ENCODE measurements around the gene CDH13. TPM values are rescaled to one million over a fixed set of nuclear protein-coding genes. Genes with fewer than 3 reads are reported as not detected.

CDH13 gene
- total RNA-seq, 3 donors from 2014 or later: 4.9 to 11.2 (median 9.8) TPM

DNA sequence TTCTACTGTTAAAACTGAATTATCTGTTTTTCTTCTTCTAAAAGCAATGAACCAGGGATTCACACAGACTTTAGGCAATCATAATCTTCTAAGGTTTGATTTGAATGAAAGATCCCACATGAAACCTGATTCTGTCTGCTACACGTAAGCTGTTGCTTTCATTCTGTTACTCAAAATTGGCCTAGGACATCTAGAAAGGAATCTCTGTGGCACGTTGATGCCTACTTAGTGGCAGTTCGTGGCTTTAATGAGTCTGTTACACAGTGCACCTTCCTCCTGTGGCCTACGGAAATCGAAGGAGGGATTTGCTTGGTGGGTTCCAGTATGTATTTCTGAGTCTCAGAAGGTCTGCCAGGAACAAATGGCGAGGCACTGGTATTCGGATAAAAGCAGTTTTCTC is 691.6 kb downstream of the CDH13 start:
- Histone ChIP-seq H3K9me3 (no peaks in the 10 kb centered on the region), H3K4me1 (ENCODE audit: low read depth) (no peaks in the 10 kb centered on the region), H3K4me3 (no peak overlapping the region), H3K36me3 (ENCODE audit: low read depth) (no peaks in the 10 kb centered on the region)
- intact Hi-C loops (cut with DNase I, micrococcal nuclease): no loop called here
- DNase-seq (no peak), ATAC-seq (no peak)
- TF ChIP-seq, protein P1, sequence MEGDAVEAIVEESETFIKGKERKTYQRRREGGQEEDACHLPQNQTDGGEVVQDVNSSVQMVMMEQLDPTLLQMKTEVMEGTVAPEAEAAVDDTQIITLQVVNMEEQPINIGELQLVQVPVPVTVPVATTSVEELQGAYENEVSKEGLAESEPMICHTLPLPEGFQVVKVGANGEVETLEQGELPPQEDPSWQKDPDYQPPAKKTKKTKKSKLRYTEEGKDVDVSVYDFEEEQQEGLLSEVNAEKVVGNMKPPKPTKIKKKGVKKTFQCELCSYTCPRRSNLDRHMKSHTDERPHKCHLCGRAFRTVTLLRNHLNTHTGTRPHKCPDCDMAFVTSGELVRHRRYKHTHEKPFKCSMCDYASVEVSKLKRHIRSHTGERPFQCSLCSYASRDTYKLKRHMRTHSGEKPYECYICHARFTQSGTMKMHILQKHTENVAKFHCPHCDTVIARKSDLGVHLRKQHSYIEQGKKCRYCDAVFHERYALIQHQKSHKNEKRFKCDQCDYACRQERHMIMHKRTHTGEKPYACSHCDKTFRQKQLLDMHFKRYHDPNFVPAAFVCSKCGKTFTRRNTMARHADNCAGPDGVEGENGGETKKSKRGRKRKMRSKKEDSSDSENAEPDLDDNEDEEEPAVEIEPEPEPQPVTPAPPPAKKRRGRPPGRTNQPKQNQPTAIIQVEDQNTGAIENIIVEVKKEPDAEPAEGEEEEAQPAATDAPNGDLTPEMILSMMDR (IDR thresholded peaks at IDR 0.05): no peak

DNA sequence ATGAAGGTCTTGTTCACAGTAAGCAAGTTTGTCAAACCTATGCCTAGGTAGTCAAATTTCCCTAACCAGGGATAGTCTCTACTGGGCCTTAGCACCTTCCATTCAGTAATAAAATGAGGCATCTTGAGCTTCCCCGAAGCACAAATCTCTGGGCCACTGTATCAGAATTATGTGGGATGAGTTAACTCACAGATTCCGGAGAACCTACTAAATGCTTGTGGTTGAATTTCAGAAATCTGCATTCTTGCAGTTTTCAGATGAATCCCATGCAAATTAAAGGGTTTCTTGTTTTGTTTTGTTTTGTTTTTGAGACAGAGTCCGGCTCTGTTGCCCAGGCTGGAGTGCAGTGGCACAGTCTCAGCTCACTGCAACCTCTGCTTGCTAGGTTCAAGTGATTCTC is 702.2 kb downstream of the CDH13 start:
- TF ChIP-seq, protein P1 (IDR thresholded peaks at IDR 0.05): no peak
- no peaks in the 10 kb centered on the region for H3K4me1 ChIP-seq (ENCODE audit: low read depth)
- ATAC-seq: no peak
- no peaks in the 10 kb centered on the region for H3K36me3 ChIP-seq (ENCODE audit: low read depth)
- intact Hi-C loops (cut with DNase I, micrococcal nuclease): no loop called here
- no peak overlapping the region for H3K4me3 ChIP-seq
- no peak for DNase-seq
- no peaks in the 10 kb centered on the region for H3K9me3 ChIP-seq

DNA sequence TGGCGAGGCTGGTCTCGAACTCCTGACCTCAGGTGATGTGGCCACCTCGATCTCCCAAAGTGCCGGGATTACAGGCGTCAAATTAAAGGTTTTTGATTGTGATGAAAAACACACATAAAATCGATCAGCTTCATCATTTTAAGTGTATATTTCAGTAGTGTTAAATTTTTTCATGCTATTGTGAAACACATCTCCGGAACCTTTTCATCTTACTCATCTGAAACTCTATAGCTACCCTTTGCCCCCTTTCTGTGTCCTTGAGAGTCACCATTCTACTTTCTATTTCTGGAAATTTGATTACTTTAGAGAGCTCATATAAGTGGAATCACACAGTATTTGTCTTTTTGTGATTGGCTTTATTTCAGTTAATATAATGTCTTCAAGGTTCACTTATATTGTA is 702.7 kb downstream of the CDH13 start:
- no peaks in the 10 kb centered on the region for H3K9me3 ChIP-seq
- TF ChIP-seq, protein P1 (IDR thresholded peaks at IDR 0.05): no peak
- intact Hi-C loops (cut with DNase I, micrococcal nuclease): no loop called here
- no peaks in the 10 kb centered on the region for H3K4me1 ChIP-seq (ENCODE audit: low read depth)
- H3K36me3 ChIP-seq (ENCODE audit: low read depth): no peaks in the 10 kb centered on the region
- no peak overlapping the region for H3K4me3 ChIP-seq
- no peak for ATAC-seq
- no peak for DNase-seq

DNA sequence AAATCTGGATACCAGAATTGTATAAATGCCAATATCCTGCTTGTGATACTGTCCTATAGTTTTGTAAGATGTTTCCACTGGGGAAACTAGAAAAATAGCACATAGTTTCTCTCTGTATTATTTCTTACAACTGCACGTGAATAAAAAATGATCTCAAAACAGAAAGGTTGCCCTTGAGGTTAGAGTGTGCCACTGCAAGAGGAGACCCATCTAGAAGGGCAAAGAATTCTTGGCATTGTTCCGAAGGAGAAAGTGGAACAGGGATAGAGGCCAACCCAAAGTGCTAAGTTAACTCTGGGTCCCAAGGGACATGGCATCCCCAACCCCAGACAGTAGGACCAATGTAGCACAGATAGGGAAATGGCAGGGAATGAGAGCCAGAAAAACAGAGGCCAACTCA is 703.5 kb downstream of the CDH13 start:
- no peak overlapping the region for H3K4me3 ChIP-seq
- H3K4me1 ChIP-seq (ENCODE audit: low read depth): no peaks in the 10 kb centered on the region
- no peaks in the 10 kb centered on the region for H3K36me3 ChIP-seq (ENCODE audit: low read depth)
- TF ChIP-seq, protein P1 (IDR thresholded peaks at IDR 0.05): no peak
- H3K9me3 ChIP-seq: no peaks in the 10 kb centered on the region
- DNase-seq (no peak), ATAC-seq (no peak)
- intact Hi-C loops (cut with DNase I, micrococcal nuclease): no loop called here

DNA sequence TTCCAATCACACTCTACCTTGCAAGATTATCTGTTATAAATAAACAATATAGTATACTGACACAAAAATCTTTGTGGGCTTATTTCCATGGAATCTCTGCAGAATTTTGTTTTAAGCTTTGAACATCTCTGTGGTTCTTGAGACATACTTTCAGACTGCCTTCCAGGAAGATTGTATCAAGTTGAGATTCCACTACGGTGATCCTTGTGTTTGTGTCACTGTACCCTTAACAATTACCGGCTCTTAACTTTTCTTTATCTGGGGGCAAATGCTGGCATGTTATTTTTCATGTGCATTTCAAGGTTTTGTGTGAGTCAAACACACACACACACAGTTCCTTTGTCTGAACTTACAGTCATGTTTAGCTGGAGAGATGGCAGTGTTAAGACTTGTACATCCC is 708.3 kb downstream of the CDH13 start:
- Histone ChIP-seq H3K36me3 (ENCODE audit: low read depth) (no peaks in the 10 kb centered on the region), H3K4me3 (no peak overlapping the region), H3K9me3 (no peaks in the 10 kb centered on the region), H3K4me1 (ENCODE audit: low read depth) (no peaks in the 10 kb centered on the region)
- DNase-seq: no peak
- no peak for ATAC-seq
- TF ChIP-seq, protein P1 (IDR thresholded peaks at IDR 0.05): no peak
- intact Hi-C loops (cut with DNase I, micrococcal nuclease): no loop called here

DNA sequence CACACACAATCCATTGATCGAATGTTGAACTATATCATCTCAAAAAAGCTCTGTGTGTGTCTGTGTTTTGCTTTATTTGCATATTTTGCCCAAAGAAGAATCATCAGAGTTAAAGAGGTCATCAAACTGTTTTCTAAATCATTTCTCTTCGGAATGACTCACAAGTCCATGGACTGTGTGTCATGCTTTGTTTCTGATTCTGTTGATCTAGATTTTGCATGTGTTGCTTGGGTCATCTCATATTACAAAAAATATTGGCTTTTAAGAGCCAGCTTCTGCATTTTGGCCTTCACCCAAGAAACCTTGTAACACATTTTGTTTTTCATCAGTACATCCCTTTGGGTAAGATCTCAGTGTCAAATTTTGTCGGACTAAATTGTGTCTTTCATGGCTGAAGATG is 709.8 kb downstream of the CDH13 start:
- ATAC-seq (no peak), DNase-seq (no peak)
- TF ChIP-seq, protein P1 (IDR thresholded peaks at IDR 0.05): no peak
- Histone ChIP-seq H3K4me1 (ENCODE audit: low read depth) (no peaks in the 10 kb centered on the region), H3K4me3 (no peak overlapping the region), H3K9me3 (no peaks in the 10 kb centered on the region), H3K36me3 (ENCODE audit: low read depth) (no peaks in the 10 kb centered on the region)
- intact Hi-C loops (cut with DNase I, micrococcal nuclease): no loop called here

Measured in mucosa of descending colon (tissue), 3 donors.